NCI-H1048 (cell line): ENCODE measurements around the gene STS.

ENCODE experiments used
- DNase-seq: peaks from one replicate; lab custom pipeline; 2025; lab: John Stamatoyannopoulos, UW

The STS gene

DNA sequence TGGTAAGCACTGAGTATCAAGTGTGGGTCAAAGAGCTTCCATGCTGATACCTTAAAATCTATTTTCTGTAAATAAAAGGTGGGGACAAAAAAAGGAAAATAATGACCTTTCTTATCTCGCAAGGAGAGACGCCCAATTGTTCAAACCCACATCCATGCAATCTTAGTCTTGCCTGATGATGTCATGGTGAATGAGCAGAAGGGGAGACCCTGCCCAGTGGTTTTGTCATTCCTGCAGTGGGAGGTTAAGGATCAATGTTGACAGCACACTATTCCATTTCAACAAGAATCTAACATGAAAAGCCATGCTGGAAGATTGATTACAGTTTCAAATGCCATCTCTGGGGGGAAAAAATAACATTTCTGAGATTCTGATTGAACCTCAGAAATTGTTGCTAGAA is 41.2 kb downstream of the STS start:
- DNase-seq, result no peak

DNA sequence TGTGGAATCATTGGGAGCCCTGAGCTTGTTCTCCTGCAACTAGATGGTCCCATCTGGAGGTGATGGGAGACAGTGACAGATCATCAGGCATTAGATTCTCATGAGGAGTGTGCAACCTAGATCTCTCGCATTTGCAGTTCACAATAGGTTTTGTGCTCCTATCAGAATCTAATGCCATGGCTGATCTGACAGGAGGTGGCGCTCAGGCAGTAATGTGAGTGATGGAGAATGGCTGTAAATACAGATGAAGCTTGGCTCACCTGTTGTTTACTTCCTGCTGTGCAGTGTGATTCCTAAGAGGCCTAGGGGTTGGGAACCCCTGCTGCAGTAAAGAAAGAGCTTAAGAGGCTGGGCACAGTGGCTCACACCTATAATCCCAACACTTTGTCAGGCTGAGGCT is 42.6 kb downstream of the STS start:
- no peak for DNase-seq

DNA sequence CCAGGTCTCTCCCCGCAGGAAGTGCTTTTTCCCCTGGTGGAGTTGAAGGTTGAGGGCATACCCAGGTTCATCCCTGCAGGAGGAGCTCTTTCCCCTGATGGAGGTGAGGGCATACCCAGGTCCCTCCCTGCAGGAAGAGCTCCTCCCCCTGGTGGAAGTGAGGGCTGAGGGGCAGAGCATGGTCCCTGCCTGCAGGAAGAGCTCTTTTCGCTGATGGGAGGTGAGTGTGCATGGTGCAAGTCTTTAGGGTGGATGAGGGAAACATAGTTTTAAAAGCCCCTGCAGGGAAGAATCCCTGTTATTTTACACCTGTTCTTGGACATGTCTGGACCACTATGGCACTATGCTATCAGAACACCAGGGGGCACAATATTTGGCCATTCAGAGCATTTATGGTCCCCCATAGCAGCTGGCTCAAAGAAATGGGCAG is 44.2 kb downstream of the STS start:
- no peak for DNase-seq

DNA sequence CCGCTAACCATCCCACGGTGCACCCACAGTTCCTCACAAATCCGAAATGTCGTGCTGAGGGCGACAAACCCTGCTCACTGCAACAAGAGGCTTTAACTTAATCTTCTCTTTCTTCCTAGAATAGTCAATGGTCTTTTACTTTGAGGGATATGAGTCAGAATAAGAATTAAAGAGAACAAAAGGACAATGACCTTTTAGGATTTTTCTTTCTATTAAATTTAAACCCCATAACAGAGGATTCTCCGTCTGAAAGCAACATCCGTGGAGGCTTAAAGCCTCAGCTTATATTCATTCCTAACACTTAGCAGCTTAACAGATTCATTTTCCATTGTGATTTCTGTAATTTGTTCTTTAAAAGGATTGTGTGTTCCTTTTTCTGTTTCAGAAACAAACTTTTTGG is 45.4 kb downstream of the STS start:
- no peak for DNase-seq

DNA sequence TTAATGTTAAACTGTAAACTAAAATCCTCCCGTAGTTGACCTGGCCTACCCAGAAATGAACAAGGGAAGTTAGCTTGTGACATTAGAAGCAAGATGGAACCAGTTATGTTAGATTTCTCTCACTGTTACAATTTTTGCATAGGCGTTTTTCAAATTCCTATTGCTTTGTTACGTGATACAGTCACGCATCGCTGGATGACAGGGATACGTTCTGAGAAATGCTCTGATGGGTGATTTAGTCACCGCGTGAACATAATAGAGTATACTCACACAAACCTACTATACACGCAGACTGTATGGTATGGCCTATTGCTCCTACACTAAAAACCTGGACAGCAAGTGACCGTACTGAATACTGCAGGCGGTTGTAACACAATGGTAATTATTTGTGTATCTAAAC is 47.1 kb downstream of the STS start:
- DNase-seq, result no peak
